OCI-LY7 (cell line): ENCODE results near the gene TMEM106C. TPM values are rescaled to one million over a fixed set of nuclear protein-coding genes. Genes with fewer than 3 reads are reported as not detected.

Source experiments
- BruUV-seq: library from RNA; stranded (reverse); fragments of 400-500 nt; replicated peaks from 2 replicates; lab custom pipeline; 2021; lab: Mats Ljungman, UMichigan
- CTCF ChIA-PET: fragments of 300-600 bp; sonication (Branson Sonifier 250); formaldehyde crosslinking; loops from one replicate; lab custom pipeline; 2022; ENCODE audit warnings: antibody characterized with exemption; ENCODE audit not compliant: unreplicated experiment; lab: Charles Lee
- POLR2A ChIA-PET: fragments of 300-600 bp; sonication (Branson Sonifier 250); formaldehyde crosslinking; loops from one replicate; lab custom pipeline; 2022; ENCODE audit warnings: antibody characterized with exemption; lab: Charles Lee
- DNase-seq: peaks from one replicate; pipeline ENCODE4 v3.0.0-alpha.2; 2015; ENCODE audit warnings: low spot score
- H2AFZ ChIP-seq: fragments of 200-600 bp; sonication (generic), shearing (Covaris generic); 2 replicates; pipeline ENCODE4 v1.6.1; 2014; ENCODE audit warnings: mild to moderate bottlenecking, antibody characterized with exemption, low read length, moderate library complexity
- H3K27ac ChIP-seq: fragments of 200-600 bp; sonication (generic); 2 replicates; pipeline ENCODE4 v1.5.1; 2014; ENCODE audit warnings: mixed run types, low read depth, mild to moderate bottlenecking, moderate library complexity, low read length, inconsistent platforms; ENCODE audit not compliant: poor library complexity, severe bottlenecking
- H3K36me3 ChIP-seq: fragments of 200-600 bp; sonication (generic); 2 replicates; pipeline ENCODE4 v1.6.1; 2014; ENCODE audit warnings: mild to moderate bottlenecking, antibody characterized with exemption, low read length, moderate library complexity, mixed read lengths; ENCODE audit not compliant: insufficient read depth
- H3K4me1 ChIP-seq: fragments of 200-600 bp; sonication (generic); 2 replicates; pipeline ENCODE4 v1.5.1; 2014; ENCODE audit warnings: mild to moderate bottlenecking, low read length; ENCODE audit not compliant: insufficient read depth, poor library complexity, severe bottlenecking
- H3K4me2 ChIP-seq: fragments of 200-600 bp; sonication (generic); 2 replicates; pipeline ENCODE4 v1.6.1; 2014; ENCODE audit warnings: mild to moderate bottlenecking, low read length
- H3K4me3 ChIP-seq: fragments of 200-600 bp; sonication (generic); 2 replicates; pipeline ENCODE4 v1.5.1; 2014; ENCODE audit warnings: mild to moderate bottlenecking, low read depth, low read length; ENCODE audit not compliant: poor library complexity, severe bottlenecking
- H3K79me2 ChIP-seq: fragments of 200-600 bp; sonication (generic); 2 replicates; pipeline ENCODE4 v1.6.1; 2016; ENCODE audit warnings: low read depth, mild to moderate bottlenecking, low read length, moderate library complexity, mixed read lengths; ENCODE audit not compliant: insufficient read depth
- H3K9me2 ChIP-seq: fragments of 200-600 bp; sonication (generic); 2 replicates; pipeline ENCODE4 v1.6.1; 2016; ENCODE audit warnings: mild to moderate bottlenecking, low read length, mixed read lengths; ENCODE audit not compliant: insufficient read depth
- H3K9me3 ChIP-seq: fragments of 200-600 bp; sonication (generic); 2 replicates; pipeline ENCODE4 v1.6.1; 2014; ENCODE audit warnings: mild to moderate bottlenecking, mixed run types, low read length, mixed read lengths
- H4K20me1 ChIP-seq: fragments of 200-600 bp; sonication (generic); 2 replicates; pipeline ENCODE4 v1.6.1; 2014; ENCODE audit warnings: mild to moderate bottlenecking, antibody characterized with exemption, low read length, moderate library complexity, mixed read lengths; ENCODE audit not compliant: insufficient read depth
- CTCF ChIP-seq: fragments of 200-600 bp; sonication (generic); conservative IDR thresholded peaks from 2 replicates; pipeline ENCODE4 v1.5.1; 2014; ENCODE audit warnings: mild to moderate bottlenecking, antibody characterized with exemption, low read length, moderate library complexity, mixed read lengths
- EZH2phosphoT487 ChIP-seq: fragments of 200-600 bp; sonication (generic); IDR thresholded peaks from 2 replicates; pipeline ENCODE4 v1.6.1; 2018; ENCODE audit warnings: low read depth, borderline replicate concordance, mild to moderate bottlenecking, mixed run types, antibody characterized with exemption, low read length, moderate library complexity, mixed read lengths
- intact Hi-C: fragments of 100-400 bp; cut with micrococcal nuclease; formaldehyde crosslinking; loops from one replicate; pipeline ENCODE4 v1.10.0; 2022; ENCODE audit not compliant: unreplicated experiment
- total RNA-seq, 2 experiments: library from RNA; depleted of rRNA in 1 of 2; stranded (reverse); fragments of >200 nt in 1 of 2; shearing (Covaris generic) in 1 of 2; gene quantifications; 2 replicates each; pipeline ENCODE4 v1.2.3, GENCODE V29; 2014 to 2022

Gene TMEM106C
- total RNA-seq, 2 experiments from 2014 or later: 123 to 182 TPM

GRCh38 chr12:47980779-47981495 is 17.5 kb downstream of the TMEM106C start:
- TF ChIP-seq EZH2phosphoT487 (no peak), CTCF (no peak)
- BruUV-seq: no TSS peak
- Histone ChIP-seq H3K9me2 (no peaks in the 10 kb centered on the region), H3K79me2 (no peaks in the 10 kb centered on the region), H3K4me1 (no peaks in the 10 kb centered on the region), H3K36me3 (no peaks in the 10 kb centered on the region), H3K4me3 (no peak overlapping the region), H3K27ac (no peak overlapping the region), H3K4me2 (no peak overlapping the region), H3K9me3 (no peaks in the 10 kb centered on the region), H4K20me1 (no peaks in the 10 kb centered on the region), H2AFZ (no peak overlapping the region)
- ChIA-PET CTCF (interaction anchor here (0.6 kb wide), 1 partner anchor 16 kb away, joined by 3 read pairs; no protein-coding TSS in a partner anchor), POLR2A (interaction anchor here (0.6 kb wide), 1 partner anchor 112 kb away, joined by 3 read pairs; no protein-coding TSS in a partner anchor)
- no peak for DNase-seq
- intact Hi-C loops: no loop called here

- ChIA-PET POLR2A (no interaction called here), CTCF (interaction anchor here (0.6 kb wide), 1 partner anchor 17 kb away, joined by 3 read pairs; no protein-coding TSS in a partner anchor)
- Histone ChIP-seq H3K4me3 (no peak overlapping the region), H3K36me3 (no peaks in the 10 kb centered on the region), H3K4me2 (no peak overlapping the region), H4K20me1 (no peaks in the 10 kb centered on the region), H3K4me1 (no peaks in the 10 kb centered on the region), H2AFZ (no peak overlapping the region), H3K9me2 (no peaks in the 10 kb centered on the region), H3K9me3 (no peaks in the 10 kb centered on the region), H3K27ac (no peak overlapping the region), H3K79me2 (no peaks in the 10 kb centered on the region)
- TF ChIP-seq CTCF: no peak
- TF ChIP-seq EZH2phosphoT487: no peak
- BruUV-seq: no TSS peak
- intact Hi-C loops: no loop called here
- no peak for DNase-seq
Measured at GRCh38 chr12:47981496-47982260, 18.3 kb downstream of the TMEM106C start.
